Subcutaneous abdominal adipose tissue (tissue), 5 donors: ENCODE measurements around the gene TECPR1.

Experiments used
- H3K27ac ChIP-seq: one replicate; pipeline ENCODE4 v1.7.0; 2013; ENCODE audit warnings: low read depth, mild to moderate bottlenecking, inconsistent platforms, low read length, moderate library complexity
- H3K27me3 ChIP-seq, 5 donors: one replicate each; pipeline ENCODE4 v1.7.0; 2013; ENCODE audit warnings: low read length in 5 of 5, inconsistent platforms in 1 of 5; ENCODE audit not compliant: control insufficient read depth in 5 of 5, insufficient read depth in 4 of 5
- H3K36me3 ChIP-seq, 5 donors: one replicate each; pipeline ENCODE4 v1.7.0; 2013; ENCODE audit warnings: low read length in 5 of 5; ENCODE audit not compliant: control insufficient read depth in 5 of 5, insufficient read depth in 5 of 5
- H3K4me1 ChIP-seq, 5 donors: one replicate each; pipeline ENCODE4 v1.7.0; 2013; ENCODE audit warnings: low read length in 5 of 5, mild to moderate bottlenecking in 3 of 5, moderate library complexity in 1 of 5; ENCODE audit not compliant: control insufficient read depth in 5 of 5, insufficient read depth in 5 of 5
- H3K4me3 ChIP-seq, 5 donors: one replicate each; pipeline ENCODE4 v1.7.0; 2013; ENCODE audit warnings: low read length in 5 of 5, low read depth in 1 of 5
- H3K9ac ChIP-seq, 5 donors: one replicate each; pipeline ENCODE4 v1.7.0; 2013; ENCODE audit warnings: low read length in 5 of 5, mild to moderate bottlenecking in 4 of 5, moderate library complexity in 3 of 5
- H3K9me3 ChIP-seq, 5 donors: one replicate each; pipeline ENCODE4 v1.7.0; 2013; ENCODE audit warnings: low read length in 5 of 5; ENCODE audit not compliant: control insufficient read depth in 5 of 5
- donor health status: healthy.
- donor health status: healthy.
- donor health status: healthy.
- donor health status: healthy.
- donor health status: healthy.

The TECPR1 gene

DNA sequence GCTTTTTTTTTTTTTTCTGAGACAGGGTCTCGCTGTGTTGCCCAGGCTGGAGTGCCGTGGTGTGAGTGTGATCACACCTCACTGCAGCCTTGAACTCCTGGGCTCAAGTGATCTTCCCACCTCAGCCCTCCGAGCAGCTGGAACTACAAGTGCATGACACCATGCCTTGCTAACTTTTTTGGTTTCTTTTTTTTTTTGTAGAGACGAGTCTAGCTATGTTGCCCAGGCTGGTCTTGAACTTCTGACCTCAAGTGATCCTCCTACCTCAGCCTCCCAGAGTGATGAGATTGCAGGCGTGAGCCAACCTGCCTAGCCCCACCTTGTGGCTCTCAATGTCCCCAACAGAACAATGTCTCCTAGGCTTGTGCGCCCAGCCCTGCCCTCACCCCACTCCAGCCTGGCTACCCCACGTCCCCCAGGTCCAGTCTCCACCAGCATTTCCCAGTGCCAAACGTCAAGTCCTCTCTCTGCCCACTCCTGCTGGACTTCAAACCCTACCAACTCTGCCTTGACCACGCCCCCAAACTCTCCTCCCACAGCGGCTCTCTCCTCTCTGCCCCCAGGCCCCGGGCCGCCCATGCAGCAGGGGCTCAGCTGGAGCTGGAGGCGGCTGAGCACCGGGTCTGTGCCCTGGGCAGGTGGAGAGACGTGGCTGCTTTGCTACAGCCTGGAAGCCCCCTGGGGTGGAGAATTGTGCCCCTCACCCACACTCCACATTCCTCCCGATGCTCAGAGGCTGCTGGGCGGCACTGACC, 21.9 kb downstream of the TECPR1 start:
- Histone ChIP-seq H3K36me3 (peaks cover 0 to 84% (median 65%) of the 10 kb centered on the region in 5 donors), H3K9me3 (no peaks in the 10 kb centered on the region), H3K9ac (no peak overlapping the region), H3K4me3 (no peak overlapping the region), H3K27me3 (no peaks in the 10 kb centered on the region), H3K27ac (no peak overlapping the region), H3K4me1 (no peaks in the 10 kb centered on the region)

DNA sequence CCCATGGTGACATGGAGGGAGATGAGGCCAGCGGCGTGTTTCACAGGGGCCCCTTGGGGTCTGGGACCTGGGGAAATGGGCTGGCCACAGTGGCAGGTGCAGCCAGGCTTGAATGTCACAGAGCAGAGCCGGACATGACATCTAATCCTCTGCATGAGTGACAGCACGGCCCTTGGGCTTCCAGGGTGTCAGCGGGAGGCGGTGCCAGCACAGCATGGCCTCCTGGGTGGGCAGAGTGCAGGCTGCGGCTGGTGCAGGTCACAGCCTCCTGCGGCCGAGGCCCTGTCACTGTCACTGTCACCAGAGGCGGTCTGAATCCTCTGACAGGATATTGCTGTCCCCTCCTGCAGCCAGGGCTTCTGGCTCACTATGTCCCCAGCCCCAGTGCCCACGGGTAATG, 22.6 kb downstream of the TECPR1 start:
- H3K27ac ChIP-seq, result no peak overlapping the region
- H3K9ac ChIP-seq, result no peak overlapping the region
- H3K4me1 ChIP-seq, result no peaks in the 10 kb centered on the region
- no peak overlapping the region for H3K4me3 ChIP-seq
- no peaks in the 10 kb centered on the region for H3K9me3 ChIP-seq
- peaks cover 0 to 87% (median 70%) of the 10 kb centered on the region in 5 donors for H3K36me3 ChIP-seq
- no peaks in the 10 kb centered on the region for H3K27me3 ChIP-seq

DNA sequence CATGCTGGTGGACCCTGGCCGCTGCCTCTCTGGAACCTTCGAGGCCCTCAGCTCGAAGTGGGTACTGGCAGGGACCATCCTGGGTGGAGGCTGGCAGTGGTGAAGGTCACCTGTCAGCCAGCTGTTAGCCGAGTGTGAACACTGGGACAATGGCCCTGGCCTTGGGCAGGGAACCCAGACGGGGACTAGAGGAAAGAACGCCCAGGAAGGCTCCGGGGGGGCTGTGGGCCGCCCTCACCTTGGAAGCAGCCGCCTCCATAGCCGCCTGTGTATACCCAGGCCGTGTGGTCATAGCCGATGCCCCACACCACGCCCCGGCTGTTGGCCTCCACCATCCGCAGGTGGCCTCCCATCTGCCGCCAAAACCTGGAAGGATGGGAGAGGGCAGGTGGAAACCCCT, 23.2 kb downstream of the TECPR1 start:
- no peaks in the 10 kb centered on the region for H3K9me3 ChIP-seq
- no peaks in the 10 kb centered on the region for H3K27me3 ChIP-seq
- H3K27ac ChIP-seq, result no peak overlapping the region
- H3K4me3 ChIP-seq, result no peak overlapping the region
- H3K4me1 ChIP-seq, result no peaks in the 10 kb centered on the region
- H3K36me3 ChIP-seq, result peaks cover 0 to 89% (median 69%) of the 10 kb centered on the region in 5 donors
- no peak overlapping the region for H3K9ac ChIP-seq

DNA sequence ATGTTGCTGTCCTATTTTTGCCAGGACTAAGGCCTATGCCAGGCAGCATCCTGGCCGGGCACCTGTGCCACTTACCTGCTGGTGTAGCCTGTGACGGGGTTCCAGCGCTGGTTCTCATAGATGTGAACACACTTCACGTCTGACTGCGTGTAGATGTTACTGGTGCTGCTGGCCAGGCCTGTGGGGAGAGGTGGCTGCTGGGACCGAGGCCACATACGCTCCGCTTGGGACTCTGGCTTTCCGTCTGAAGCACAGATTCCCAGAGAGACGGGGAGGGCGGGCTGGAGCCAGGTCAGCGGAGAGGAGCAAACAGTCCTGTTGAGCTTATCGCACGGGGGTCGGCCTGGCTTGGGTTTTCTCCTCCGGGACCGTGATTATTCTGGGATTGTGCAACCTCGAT, 24.1 kb downstream of the TECPR1 start:
- Histone ChIP-seq H3K27ac (no peak overlapping the region), H3K36me3 (peaks cover 0 to 86% (median 62%) of the 10 kb centered on the region in 5 donors), H3K4me1 (no peaks in the 10 kb centered on the region)

GRCh38 chr7:98225913-98226614, 26.0 kb downstream of the TECPR1 start:
- peaks cover 0 to 90% (median 64%) of the 10 kb centered on the region in 5 donors for H3K36me3 ChIP-seq
- H3K4me1 ChIP-seq, result no peaks in the 10 kb centered on the region
- H3K27me3 ChIP-seq, result no peaks in the 10 kb centered on the region
- no peak overlapping the region for H3K9ac ChIP-seq
- H3K27ac ChIP-seq, result no peak overlapping the region
- H3K9me3 ChIP-seq, result no peaks in the 10 kb centered on the region
- no peak overlapping the region for H3K4me3 ChIP-seq

More for the DNA sequence above, 24.1 kb downstream of the TECPR1 start:
- Histone ChIP-seq H3K9me3 (no peaks in the 10 kb centered on the region), H3K9ac (no peak overlapping the region), H3K4me3 (no peak overlapping the region), H3K27me3 (no peaks in the 10 kb centered on the region)

- H3K9ac ChIP-seq, result no peak overlapping the region
- no peaks in the 10 kb centered on the region for H3K4me1 ChIP-seq
- H3K9me3 ChIP-seq, result no peaks in the 10 kb centered on the region
- H3K27ac ChIP-seq, result no peak overlapping the region
- H3K27me3 ChIP-seq, result no peaks in the 10 kb centered on the region
- H3K36me3 ChIP-seq, result peaks cover 0 to 80% (median 60%) of the 10 kb centered on the region in 5 donors
- H3K4me3 ChIP-seq, result no peak overlapping the region
Measured at GRCh38 chr7:98224701-98225181, 27.3 kb downstream of the TECPR1 start.

- H3K36me3 ChIP-seq, result peaks cover 0 to 74% (median 54%) of the 10 kb centered on the region in 5 donors
- no peaks in the 10 kb centered on the region for H3K4me1 ChIP-seq
- no peak overlapping the region for H3K27ac ChIP-seq
- H3K27me3 ChIP-seq, result no peaks in the 10 kb centered on the region
- H3K9ac ChIP-seq, result no peak overlapping the region
- no peaks in the 10 kb centered on the region for H3K9me3 ChIP-seq
- no peak overlapping the region for H3K4me3 ChIP-seq
Measured at GRCh38 chr7:98223898-98224700, 27.9 kb downstream of the TECPR1 start.

DNA sequence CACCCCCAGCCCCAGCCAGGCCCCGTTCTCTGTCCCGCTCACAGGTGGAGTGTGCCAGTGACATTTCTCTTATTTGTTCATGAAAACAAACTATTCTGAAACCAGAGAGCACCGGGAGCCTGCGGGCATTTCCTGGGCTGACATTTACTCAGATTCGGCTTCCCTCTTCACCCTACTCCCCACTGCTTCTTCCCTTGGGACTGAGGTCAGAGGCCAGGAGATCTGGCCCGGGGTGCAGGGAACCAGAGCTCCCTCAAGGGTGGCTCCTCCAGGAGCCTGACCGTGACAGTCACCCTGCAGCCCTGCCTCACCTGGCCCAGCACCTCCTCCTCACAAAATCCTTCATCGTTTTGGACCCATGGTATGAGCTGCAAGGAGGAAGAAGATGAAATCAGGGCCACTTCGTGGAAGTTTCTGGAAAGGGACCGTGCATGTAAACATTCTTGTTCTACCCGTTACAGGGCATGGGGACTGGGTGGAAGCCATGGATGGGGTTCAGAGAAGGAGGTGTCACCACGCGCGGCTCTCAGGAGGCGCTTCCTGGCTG, 28.6 kb downstream of the TECPR1 start:
- Histone ChIP-seq H3K4me3 (no peak overlapping the region), H3K4me1 (peaks cover 0 to under 1% (median 0%) of the 10 kb centered on the region in 5 donors), H3K9me3 (no peaks in the 10 kb centered on the region), H3K27me3 (no peaks in the 10 kb centered on the region), H3K27ac (no peak overlapping the region), H3K36me3 (peaks cover 0 to 67% (median 48%) of the 10 kb centered on the region in 5 donors), H3K9ac (no peak overlapping the region)

- Histone ChIP-seq H3K27ac (no peak overlapping the region), H3K36me3 (peaks cover 0 to 62% (median 42%) of the 10 kb centered on the region in 5 donors), H3K27me3 (no peaks in the 10 kb centered on the region), H3K9me3 (no peaks in the 10 kb centered on the region), H3K9ac (no peak overlapping the region), H3K4me3 (no peak overlapping the region), H3K4me1 (peaks cover 0 to 7% (median 0%) of the 10 kb centered on the region in 5 donors)
Measured at GRCh38 chr7:98222533-98223195, 29.4 kb downstream of the TECPR1 start.
